ENCODE measurements around the gene TSPAN11.

TSPAN11 gene

GRCh38 chr12:30908722-30909348, 17.7 kb upstream of the TSPAN11 start:
- DNase-seq = no peak
- no peak for TF ChIP-seq CTCF (IDR thresholded peaks at IDR 0.05; ENCODE audit: low read depth, low read length)
- Histone ChIP-seq H3K4me3 (ENCODE audit: low read depth, low read length) (no peak overlapping the region), H3K4me1 (no peaks in the 10 kb centered on the region), H3K36me3 (no peaks in the 10 kb centered on the region), H3K27me3 (no peaks in the 10 kb centered on the region), H3K9me3 (no peaks in the 10 kb centered on the region)

- no peak for DNase-seq
- Histone ChIP-seq H3K36me3 (no peaks in the 10 kb centered on the region), H3K9me3 (no peaks in the 10 kb centered on the region), H3K4me3 (ENCODE audit: low read depth, low read length) (no peak overlapping the region), H3K27me3 (no peaks in the 10 kb centered on the region), H3K4me1 (no peaks in the 10 kb centered on the region)
- no peak for TF ChIP-seq CTCF (IDR thresholded peaks at IDR 0.05; ENCODE audit: low read depth, low read length)
Observed at GRCh38 chr12:30909349-30910037, 17.1 kb upstream of the TSPAN11 start.

GRCh38 chr12:30910038-30910350, 16.6 kb upstream of the TSPAN11 start:
- no peak for DNase-seq
- TF ChIP-seq CTCF (IDR thresholded peaks at IDR 0.05; ENCODE audit: low read depth, low read length) = no peak
- no peaks in the 10 kb centered on the region for H3K4me1 ChIP-seq
- no peaks in the 10 kb centered on the region for H3K36me3 ChIP-seq
- no peaks in the 10 kb centered on the region for H3K27me3 ChIP-seq
- no peaks in the 10 kb centered on the region for H3K9me3 ChIP-seq
- H3K4me3 ChIP-seq (ENCODE audit: low read depth, low read length) = no peak overlapping the region

GRCh38 chr12:30911207-30911606, 15.3 kb upstream of the TSPAN11 start:
- no peak for DNase-seq

GRCh38 chr12:30913323-30913722, 13.2 kb upstream of the TSPAN11 start:
- Histone ChIP-seq H3K4me1 (no peaks in the 10 kb centered on the region), H3K9me3 (no peaks in the 10 kb centered on the region), H3K27me3 (no peaks in the 10 kb centered on the region), H3K36me3 (no peaks in the 10 kb centered on the region), H3K4me3 (ENCODE audit: low read depth, low read length) (no peak overlapping the region)
- no peak for TF ChIP-seq CTCF (IDR thresholded peaks at IDR 0.05; ENCODE audit: low read depth, low read length)
- DNase-seq = no peak

More at GRCh38 chr12:30911207-30911606, 15.3 kb upstream of the TSPAN11 start:
- Histone ChIP-seq H3K36me3 (no peaks in the 10 kb centered on the region), H3K27me3 (no peaks in the 10 kb centered on the region), H3K4me3 (ENCODE audit: low read depth, low read length) (no peak overlapping the region), H3K9me3 (no peaks in the 10 kb centered on the region), H3K4me1 (no peaks in the 10 kb centered on the region)
- no peak for TF ChIP-seq CTCF (IDR thresholded peaks at IDR 0.05; ENCODE audit: low read depth, low read length)

GRCh38 chr12:30914986-30915591, 11.5 kb upstream of the TSPAN11 start:
- no peak for DNase-seq
- H3K27me3 ChIP-seq = no peaks in the 10 kb centered on the region
- TF ChIP-seq CTCF (IDR thresholded peaks at IDR 0.05; ENCODE audit: low read depth, low read length) = no peak
- H3K4me1 ChIP-seq = no peaks in the 10 kb centered on the region
- H3K9me3 ChIP-seq = no peaks in the 10 kb centered on the region
- no peak overlapping the region for H3K4me3 ChIP-seq (ENCODE audit: low read depth, low read length)
- no peaks in the 10 kb centered on the region for H3K36me3 ChIP-seq

Data from BE2C (cell line).